PFSK-1 (cell line): ENCODE results near the gene RPP21.

Experiments used
- FOXP2 ChIP-seq: optimal IDR thresholded peaks from 2 replicates; pipeline ENCODE3; 2011; ENCODE audit warnings: borderline replicate concordance, control low read depth, inconsistent platforms; ENCODE audit not compliant: insufficient read depth; ENCODE audit errors: extremely low read length, extremely low read depth
- POLR2AphosphoS5 ChIP-seq: IDR thresholded peaks from 2 replicates; pipeline ENCODE4 v1.6.1; 2012; ENCODE audit warnings: low read depth, mild to moderate bottlenecking, control low read depth, low read length, moderate library complexity
- REST ChIP-seq, 2 experiments: IDR thresholded peaks; 2 replicates each; pipeline versions ENCODE4 v1.6.1 to v1.8.0; 2011 to 2012; ENCODE audit warnings: low read depth in 2 of 2, low read length in 2 of 2, control low read depth in 1 of 2, inconsistent platforms in 1 of 2, mild to moderate bottlenecking in 1 of 2, moderate library complexity in 1 of 2; ENCODE audit not compliant: insufficient read depth in 1 of 2
- SIN3A ChIP-seq: IDR thresholded peaks from 2 replicates; pipeline ENCODE4 v1.6.1; 2012; ENCODE audit warnings: mild to moderate bottlenecking, low read length, moderate library complexity, borderline replicate concordance; ENCODE audit not compliant: insufficient read depth
- TAF1 ChIP-seq: IDR thresholded peaks from 2 replicates; pipeline ENCODE4 v1.6.1; 2012; ENCODE audit warnings: low read length, control low read depth, borderline replicate concordance; ENCODE audit not compliant: insufficient read depth

The RPP21 gene

DNA sequence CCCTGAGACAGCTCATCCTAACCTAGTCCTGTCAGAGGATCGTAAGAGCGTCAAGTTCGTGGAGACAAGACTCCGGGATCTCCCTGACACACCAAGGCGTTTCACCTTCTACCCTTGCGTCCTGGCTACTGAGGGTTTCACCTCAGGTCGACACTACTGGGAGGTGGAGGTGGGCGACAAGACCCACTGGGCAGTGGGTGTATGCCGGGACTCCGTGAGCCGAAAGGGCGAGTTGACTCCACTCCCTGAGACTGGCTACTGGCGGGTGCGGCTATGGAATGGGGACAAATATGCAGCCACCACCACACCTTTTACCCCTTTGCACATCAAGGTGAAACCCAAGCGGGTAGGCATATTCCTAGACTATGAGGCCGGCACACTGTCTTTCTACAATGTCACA, 3.2 kb upstream of the RPP21 start:
- TF ChIP-seq REST (IDR thresholded peaks at IDR 0.05; ENCODE audit: insufficient read depth in 1 of 2, low read depth in 2 of 2, low read length in 2 of 2) (no peak), FOXP2 (no peak), TAF1 (no peak), SIN3A (no peak), POLR2AphosphoS5 (no peak)

- TF ChIP-seq SIN3A (no peak), POLR2AphosphoS5 (no peak)
Measured at GRCh38 chr6:30344191-30344867, 627 bp upstream of the RPP21 start.

- TF ChIP-seq REST (IDR thresholded peaks at IDR 0.05; ENCODE audit: insufficient read depth in 1 of 2, low read depth in 2 of 2, low read length in 2 of 2), result no peak
- TF ChIP-seq POLR2AphosphoS5, result no peak
- TF ChIP-seq SIN3A, result no peak
- TF ChIP-seq TAF1, result no peak
- no peak for TF ChIP-seq FOXP2
Measured at GRCh38 chr6:30345852-30346251, 896 bp downstream of the RPP21 start.

GRCh38 chr6:30348957-30349356, 4.0 kb downstream of the RPP21 start:
- no peak for TF ChIP-seq FOXP2
- no peak for TF ChIP-seq POLR2AphosphoS5
- no peak for TF ChIP-seq SIN3A
- no peak for TF ChIP-seq TAF1
- TF ChIP-seq REST (IDR thresholded peaks at IDR 0.05; ENCODE audit: insufficient read depth in 1 of 2, low read depth in 2 of 2, low read length in 2 of 2), result no peak

DNA sequence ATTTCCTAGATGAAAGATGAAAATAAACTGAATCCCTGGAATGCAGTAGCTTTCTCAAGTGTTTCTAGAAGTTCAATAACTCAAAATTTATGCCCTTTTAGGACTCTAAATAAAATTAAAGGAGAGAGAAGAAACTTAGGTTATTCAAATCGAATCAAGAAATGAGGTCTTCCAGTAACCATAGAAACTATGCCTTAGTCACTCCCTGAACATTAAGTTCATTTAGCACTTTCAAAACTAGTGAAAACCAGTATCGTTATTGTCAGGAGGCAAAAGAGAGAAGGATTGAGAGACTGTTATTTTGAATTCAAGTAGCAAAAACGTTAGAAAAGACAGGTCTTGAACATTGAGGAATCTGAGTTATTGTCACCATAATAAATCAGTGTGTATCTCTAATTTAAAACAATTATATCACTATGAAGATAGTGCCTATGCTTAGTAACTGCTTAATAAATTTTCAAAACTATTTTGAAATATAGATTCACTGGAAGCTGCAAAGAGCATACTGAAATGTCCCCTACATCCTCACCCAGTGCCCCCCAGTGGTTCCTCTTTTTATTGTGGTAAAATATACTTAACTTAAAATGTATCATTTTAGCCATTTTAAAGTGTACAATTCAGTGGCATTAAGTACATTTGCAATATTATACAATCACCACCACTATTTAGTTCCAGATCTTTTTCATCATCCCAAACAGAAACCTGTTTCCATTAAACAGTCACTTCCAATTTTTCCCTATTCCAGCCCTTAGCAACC, 4.6 kb downstream of the RPP21 start:
- TF ChIP-seq TAF1 (no peak), FOXP2 (no peak), POLR2AphosphoS5 (no peak), SIN3A (no peak), REST (IDR thresholded peaks at IDR 0.05; ENCODE audit: insufficient read depth in 1 of 2, low read depth in 2 of 2, low read length in 2 of 2) (no peak)
